Measurements from ENCODE around the gene KRT34. TPM values are rescaled to one million over a fixed set of nuclear protein-coding genes. Genes with fewer than 3 reads are reported as not detected.

Gene KRT34
- total RNA-seq, 1 donor = 0.45 TPM

DNA sequence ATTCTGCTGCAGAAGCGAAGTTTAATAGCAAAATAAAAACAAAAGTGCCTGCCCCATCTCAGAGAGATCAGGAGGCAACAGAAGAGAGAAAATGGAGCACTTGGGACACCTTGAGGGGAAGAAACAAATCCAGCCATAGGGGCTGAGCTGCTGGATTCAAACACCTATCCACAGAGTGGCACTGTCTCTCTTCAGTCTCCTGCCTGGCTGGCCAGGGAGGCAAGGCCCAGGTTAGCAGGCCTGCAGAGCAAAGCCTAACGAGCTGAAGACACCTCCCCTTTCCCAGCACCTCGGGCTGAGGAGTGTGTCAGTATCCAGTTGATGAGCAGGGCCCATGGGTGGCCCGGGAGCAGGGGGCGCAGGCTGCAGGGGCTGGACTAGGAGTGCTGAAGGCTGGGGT lies 24.1 kb upstream of the KRT34 start:
- no peak overlapping the region for H3K4me3 ChIP-seq (ENCODE audit: low read depth, low read length)
- no peak for DNase-seq (ENCODE audit: low read depth)
- TF ChIP-seq, protein P1, sequence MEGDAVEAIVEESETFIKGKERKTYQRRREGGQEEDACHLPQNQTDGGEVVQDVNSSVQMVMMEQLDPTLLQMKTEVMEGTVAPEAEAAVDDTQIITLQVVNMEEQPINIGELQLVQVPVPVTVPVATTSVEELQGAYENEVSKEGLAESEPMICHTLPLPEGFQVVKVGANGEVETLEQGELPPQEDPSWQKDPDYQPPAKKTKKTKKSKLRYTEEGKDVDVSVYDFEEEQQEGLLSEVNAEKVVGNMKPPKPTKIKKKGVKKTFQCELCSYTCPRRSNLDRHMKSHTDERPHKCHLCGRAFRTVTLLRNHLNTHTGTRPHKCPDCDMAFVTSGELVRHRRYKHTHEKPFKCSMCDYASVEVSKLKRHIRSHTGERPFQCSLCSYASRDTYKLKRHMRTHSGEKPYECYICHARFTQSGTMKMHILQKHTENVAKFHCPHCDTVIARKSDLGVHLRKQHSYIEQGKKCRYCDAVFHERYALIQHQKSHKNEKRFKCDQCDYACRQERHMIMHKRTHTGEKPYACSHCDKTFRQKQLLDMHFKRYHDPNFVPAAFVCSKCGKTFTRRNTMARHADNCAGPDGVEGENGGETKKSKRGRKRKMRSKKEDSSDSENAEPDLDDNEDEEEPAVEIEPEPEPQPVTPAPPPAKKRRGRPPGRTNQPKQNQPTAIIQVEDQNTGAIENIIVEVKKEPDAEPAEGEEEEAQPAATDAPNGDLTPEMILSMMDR (IDR thresholded peaks at IDR 0.05; ENCODE audit: insufficient read depth, low read length) = no peak

DNA sequence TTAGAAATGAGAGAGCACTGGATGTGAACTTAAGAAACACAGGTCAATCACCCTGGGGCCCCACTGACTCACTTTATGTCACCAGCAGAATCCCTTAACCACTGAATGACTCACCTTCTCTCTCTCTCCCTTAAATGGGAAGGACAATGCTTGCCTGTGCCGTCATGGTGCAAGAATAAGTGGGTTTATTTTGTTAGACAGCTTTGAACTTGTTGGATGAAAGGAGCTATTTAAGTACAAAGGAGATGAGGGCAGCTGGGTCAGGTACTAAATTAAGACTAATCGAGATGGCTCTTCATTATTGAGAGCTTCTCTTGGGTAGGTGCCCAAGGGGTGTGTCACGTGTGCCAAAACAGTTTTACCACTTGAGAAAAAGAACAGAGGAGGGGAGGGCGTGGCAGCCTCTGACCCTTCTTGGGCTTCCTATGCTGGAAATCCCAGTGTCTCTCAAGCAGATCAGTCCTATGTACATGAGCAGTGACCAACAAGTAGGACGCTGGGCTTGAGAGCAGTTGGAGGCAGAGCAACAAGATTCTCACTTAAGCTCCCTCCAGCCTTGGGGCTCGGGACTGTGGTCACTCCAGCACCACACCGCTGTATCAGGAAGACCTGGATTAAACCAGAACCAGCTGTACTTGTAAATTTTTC lies 22.0 kb upstream of the KRT34 start:
- peak; percentile 80 for DNase-seq (ENCODE audit: low read depth)
- TF ChIP-seq, protein P1 (IDR thresholded peaks at IDR 0.05; ENCODE audit: insufficient read depth, low read length) = no peak
- H3K4me3 ChIP-seq (ENCODE audit: low read depth, low read length) = no peak overlapping the region

GRCh38 chr17:41403404-41404023 lies 21.4 kb upstream of the KRT34 start:
- TF ChIP-seq, protein P1 (IDR thresholded peaks at IDR 0.05; ENCODE audit: insufficient read depth, low read length) = no peak
- DNase-seq (ENCODE audit: low read depth) = no peak
- H3K4me3 ChIP-seq (ENCODE audit: low read depth, low read length) = no peak overlapping the region

GRCh38 chr17:41402161-41402560 lies 20.1 kb upstream of the KRT34 start:
- no peak for DNase-seq (ENCODE audit: low read depth)
- no peak overlapping the region for H3K4me3 ChIP-seq (ENCODE audit: low read depth, low read length)
- TF ChIP-seq, protein P1 (IDR thresholded peaks at IDR 0.05; ENCODE audit: insufficient read depth, low read length) = no peak

DNA sequence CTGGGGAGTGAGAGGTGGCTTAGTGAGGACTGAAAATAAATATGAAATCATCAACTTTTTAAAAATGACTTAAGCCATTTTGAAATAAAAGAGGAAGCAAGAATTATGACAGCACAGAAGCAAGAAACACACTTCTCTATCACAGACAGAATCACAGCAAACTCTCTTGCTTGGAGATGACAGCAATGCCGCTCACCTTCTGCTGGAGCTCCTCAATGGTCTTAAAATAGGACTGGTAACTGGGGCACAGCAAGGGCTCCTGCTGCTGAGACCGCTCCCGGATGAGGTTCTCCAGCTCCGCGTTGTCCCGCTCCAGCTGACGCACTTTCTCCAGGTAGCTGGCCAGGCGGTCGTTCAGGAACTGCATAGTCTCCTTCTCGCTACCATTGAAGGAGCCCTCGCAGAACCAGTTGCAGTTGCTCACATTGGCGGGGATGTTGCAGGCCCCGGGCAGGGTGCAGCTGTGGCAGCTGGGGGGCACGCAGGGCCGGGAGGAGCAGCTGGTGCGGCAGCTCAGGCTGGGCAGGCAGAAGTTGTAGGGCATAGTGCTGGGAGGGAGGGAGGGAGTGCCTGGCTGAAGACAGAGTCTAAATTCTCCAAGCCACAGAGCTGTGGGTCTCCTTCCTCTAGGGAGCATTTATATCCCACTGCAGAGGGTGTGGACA lies 15.0 kb upstream of the KRT34 start, which contains the start of gene KRT31:
TSS of gene KRT31 (minus strand) at position 613 of the 665 bp plus-strand sequence. CDS start at position 544, 69 bp downstream.
- TF ChIP-seq, protein P1 (IDR thresholded peaks at IDR 0.05; ENCODE audit: insufficient read depth, low read length) = no peak
- DNase-seq (ENCODE audit: low read depth) = no peak
- no peak within 1 kb of the TSS for H3K4me3 ChIP-seq (ENCODE audit: low read depth, low read length)

DNA sequence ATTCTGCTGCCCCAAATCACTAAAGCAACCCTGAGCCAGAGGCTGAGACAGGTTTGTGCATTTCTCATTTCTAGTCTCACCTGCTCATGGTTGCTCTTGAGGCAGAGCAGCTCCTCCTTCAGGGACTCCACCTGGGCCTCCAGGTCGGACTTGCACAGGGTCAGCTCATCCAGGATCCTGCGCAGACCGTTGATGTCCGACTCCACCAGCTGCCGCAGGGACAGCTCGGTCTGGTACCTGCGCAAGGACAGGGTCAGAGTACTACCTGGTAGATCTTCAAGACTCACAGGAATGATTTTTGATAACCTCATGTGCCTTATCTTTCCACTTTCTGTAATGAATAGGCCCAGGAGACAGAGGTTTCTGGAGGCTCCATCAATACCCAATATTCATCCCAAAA lies 14.2 kb upstream of the KRT34 start:
- TF ChIP-seq, protein P1 (IDR thresholded peaks at IDR 0.05; ENCODE audit: insufficient read depth, low read length) = no peak
- no peak overlapping the region for H3K4me3 ChIP-seq (ENCODE audit: low read depth, low read length)
- no peak for DNase-seq (ENCODE audit: low read depth)
